HG03575 (cell line): Measurements from ENCODE around the gene FAM171A1.
"Not testable (repeated sequence)": the region's sequence is repeated elsewhere in the genome, so short reads cannot be mapped to it uniquely, and the experiment has no call there.

Experiments used
- ATAC-seq: cut with Tn5 transposase; IDR thresholded peaks from one replicate; pipeline ENCODE4 v1.9.1; 2021; ENCODE audit not compliant: unreplicated experiment, insufficient number of reproducible peaks, low FRiP score; ENCODE audit errors: extremely low read depth

FAM171A1 gene

GRCh38 chr10:15348579-15348978, 22.5 kb downstream of the FAM171A1 start:
- ATAC-seq = no peak

- ATAC-seq = no peak
Measured at GRCh38 chr10:15347150-15347549, 23.9 kb downstream of the FAM171A1 start.

GRCh38 chr10:15346440-15347141, 24.5 kb downstream of the FAM171A1 start:
- no peak for ATAC-seq

- no peak for ATAC-seq
Measured at GRCh38 chr10:15345450-15345849, 25.6 kb downstream of the FAM171A1 start.

- no peak for ATAC-seq
Measured at GRCh38 chr10:15344876-15345285, 26.2 kb downstream of the FAM171A1 start.

GRCh38 chr10:15344256-15344875, 26.7 kb downstream of the FAM171A1 start:
- no peak for ATAC-seq

GRCh38 chr10:15342970-15343369, 28.1 kb downstream of the FAM171A1 start:
- ATAC-seq = no peak

GRCh38 chr10:15341502-15342128, 29.5 kb downstream of the FAM171A1 start:
- ATAC-seq = no peak

- no peak for ATAC-seq
Measured at GRCh38 chr10:15339892-15340291, 31.2 kb downstream of the FAM171A1 start.

- ATAC-seq = not testable (repeated sequence)
Measured at GRCh38 chr10:15337441-15337923, 33.6 kb downstream of the FAM171A1 start.

- no peak for ATAC-seq
Measured at GRCh38 chr10:15336211-15336610, 34.9 kb downstream of the FAM171A1 start.

- no peak for ATAC-seq
Measured at GRCh38 chr10:15335508-15335907, 35.6 kb downstream of the FAM171A1 start.

GRCh38 chr10:15334650-15335323, 36.3 kb downstream of the FAM171A1 start:
- ATAC-seq = no peak

- no peak for ATAC-seq
Measured at GRCh38 chr10:15333909-15334649, 37.0 kb downstream of the FAM171A1 start.

- ATAC-seq = not testable (repeated sequence)
Measured at GRCh38 chr10:15333181-15333580, 37.9 kb downstream of the FAM171A1 start.

- ATAC-seq = no peak
Measured at GRCh38 chr10:15331461-15331860, 39.6 kb downstream of the FAM171A1 start.

GRCh38 chr10:15329437-15329836, 41.7 kb downstream of the FAM171A1 start:
- no peak for ATAC-seq

GRCh38 chr10:15325944-15326284, 45.2 kb downstream of the FAM171A1 start:
- no peak for ATAC-seq
